SK-N-SH treated with all-trans-retinoic acid at 6 μM for 48 hours (cell line): ENCODE results near the gene INTS15.

Experiments
- OSR1 ChIP-seq: fragments of 250-450 bp; sonication (Bioruptor Pico); IDR thresholded peaks from 2 replicates; pipeline ENCODE4 v1.8.0; 2022; ENCODE audit warnings: moderate library complexity, mild to moderate bottlenecking, inconsistent platforms
- POU6F1 ChIP-seq: fragments of 250-450 bp; sonication (Bioruptor Pico); IDR thresholded peaks from 2 replicates; pipeline ENCODE4 v1.8.0; 2021; ENCODE audit warnings: low read depth, mild to moderate bottlenecking, moderate library complexity, borderline replicate concordance
- PPARA ChIP-seq: fragments of 250-450 bp; sonication (Bioruptor Pico); IDR thresholded peaks from 2 replicates; pipeline ENCODE4 v1.5.0; 2020; ENCODE audit warnings: mild to moderate bottlenecking, borderline replicate concordance
- TCF4 ChIP-seq: fragments of 250-450 bp; sonication (Bioruptor Pico); IDR thresholded peaks from 2 replicates; pipeline ENCODE4 v1.8.0; 2021; ENCODE audit warnings: mild to moderate bottlenecking, moderate library complexity, borderline replicate concordance
- TSHZ2 ChIP-seq: fragments of 250-450 bp; sonication (Bioruptor Pico); IDR thresholded peaks from 2 replicates; pipeline ENCODE4 v1.5.0; 2020; ENCODE audit warnings: mild to moderate bottlenecking, moderate library complexity
- ZFP3 ChIP-seq: fragments of 250-450 bp; sonication (Bioruptor Pico); IDR thresholded peaks from 2 replicates; pipeline ENCODE4 v1.5.0; 2020; ENCODE audit warnings: mild to moderate bottlenecking, moderate library complexity
- ZFP30 ChIP-seq: fragments of 450-650 bp; formaldehyde crosslinking; IDR thresholded peaks from 2 replicates; pipeline ENCODE4 v1.5.0; 2022; ENCODE audit warnings: mild to moderate bottlenecking, moderate library complexity
- ZNF565 ChIP-seq: fragments of 450-650 bp; formaldehyde crosslinking; conservative IDR thresholded peaks from 2 replicates; pipeline ENCODE4 v1.5.0; 2020; ENCODE audit warnings: low read depth, mild to moderate bottlenecking, moderate library complexity
- ZNF70 ChIP-seq: fragments of 450-650 bp; formaldehyde crosslinking; IDR thresholded peaks from 2 replicates; pipeline ENCODE4 v1.5.0; 2020; ENCODE audit warnings: mild to moderate bottlenecking, moderate library complexity
- TF ChIP-seq, protein P1 (sequence below): fragments of 250-450 bp; sonication (Bioruptor Pico); IDR thresholded peaks from 2 replicates; pipeline ENCODE4 v1.8.0; 2020; ENCODE audit warnings: mild to moderate bottlenecking, moderate library complexity, borderline replicate concordance
- TF ChIP-seq, protein P2 (sequence below): fragments of 250-450 bp; sonication (Bioruptor Pico); IDR thresholded peaks from 2 replicates; pipeline ENCODE4 v1.5.1; 2020; ENCODE audit warnings: low read depth, mild to moderate bottlenecking, moderate library complexity

DNA sequence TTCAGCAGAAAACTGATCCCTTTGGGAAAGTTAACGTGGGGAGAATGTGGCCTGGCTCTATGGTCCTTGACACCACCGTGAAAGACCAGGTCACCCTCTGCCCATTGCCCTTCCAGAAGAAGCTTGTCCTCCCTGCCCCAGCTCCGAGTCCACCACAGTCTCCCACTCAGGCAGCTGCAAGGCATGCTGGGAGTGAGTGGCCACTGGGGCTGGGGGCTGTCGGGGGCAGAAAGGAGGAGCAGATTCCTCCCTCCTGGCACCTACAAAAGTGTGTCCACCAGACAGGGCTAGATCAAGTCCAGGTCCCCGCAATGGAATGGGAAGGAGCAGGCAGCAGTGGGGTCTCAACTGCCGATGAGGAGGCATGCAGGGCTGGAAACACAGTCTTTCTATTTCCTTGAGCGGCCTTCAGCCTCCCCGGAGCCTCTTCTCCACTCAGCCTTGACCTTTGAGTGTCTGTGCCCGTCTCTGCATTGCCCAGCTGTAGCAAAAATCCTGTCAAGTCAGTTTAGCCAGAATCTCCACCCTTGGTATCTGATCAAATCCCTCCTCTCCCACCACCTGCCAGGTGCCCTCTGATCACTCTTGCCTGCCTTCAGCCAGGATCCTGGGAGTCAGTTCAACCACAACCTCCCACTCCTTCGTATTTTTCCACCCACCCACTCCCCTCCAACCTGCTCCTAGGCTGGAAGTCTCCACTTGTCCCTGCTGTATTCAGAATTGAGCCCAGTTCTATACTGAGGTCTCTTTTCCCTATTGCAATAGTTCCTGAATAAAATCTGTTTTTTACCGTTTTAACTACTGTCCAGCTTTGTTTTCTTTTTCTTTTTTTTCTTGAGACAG lies 40.4 kb downstream of the INTS15 start:
- TF ChIP-seq ZFP3 (no peak), TCF4 (CRISPR knock-in tag) (no peak), ZFP30 (no peak), POU6F1 (no peak), OSR1 (no peak), ZNF70 (CRISPR knock-in tag) (no peak), TSHZ2 (CRISPR knock-in tag) (no peak), PPARA (CRISPR knock-in tag) (no peak), ZNF565 (CRISPR knock-in tag) (no peak)
- TF ChIP-seq, protein P1, sequence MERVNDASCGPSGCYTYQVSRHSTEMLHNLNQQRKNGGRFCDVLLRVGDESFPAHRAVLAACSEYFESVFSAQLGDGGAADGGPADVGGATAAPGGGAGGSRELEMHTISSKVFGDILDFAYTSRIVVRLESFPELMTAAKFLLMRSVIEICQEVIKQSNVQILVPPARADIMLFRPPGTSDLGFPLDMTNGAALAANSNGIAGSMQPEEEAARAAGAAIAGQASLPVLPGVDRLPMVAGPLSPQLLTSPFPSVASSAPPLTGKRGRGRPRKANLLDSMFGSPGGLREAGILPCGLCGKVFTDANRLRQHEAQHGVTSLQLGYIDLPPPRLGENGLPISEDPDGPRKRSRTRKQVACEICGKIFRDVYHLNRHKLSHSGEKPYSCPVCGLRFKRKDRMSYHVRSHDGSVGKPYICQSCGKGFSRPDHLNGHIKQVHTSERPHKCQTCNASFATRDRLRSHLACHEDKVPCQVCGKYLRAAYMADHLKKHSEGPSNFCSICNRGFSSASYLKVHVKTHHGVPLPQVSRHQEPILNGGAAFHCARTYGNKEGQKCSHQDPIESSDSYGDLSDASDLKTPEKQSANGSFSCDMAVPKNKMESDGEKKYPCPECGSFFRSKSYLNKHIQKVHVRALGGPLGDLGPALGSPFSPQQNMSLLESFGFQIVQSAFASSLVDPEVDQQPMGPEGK, result no peak
- TF ChIP-seq, protein P2, sequence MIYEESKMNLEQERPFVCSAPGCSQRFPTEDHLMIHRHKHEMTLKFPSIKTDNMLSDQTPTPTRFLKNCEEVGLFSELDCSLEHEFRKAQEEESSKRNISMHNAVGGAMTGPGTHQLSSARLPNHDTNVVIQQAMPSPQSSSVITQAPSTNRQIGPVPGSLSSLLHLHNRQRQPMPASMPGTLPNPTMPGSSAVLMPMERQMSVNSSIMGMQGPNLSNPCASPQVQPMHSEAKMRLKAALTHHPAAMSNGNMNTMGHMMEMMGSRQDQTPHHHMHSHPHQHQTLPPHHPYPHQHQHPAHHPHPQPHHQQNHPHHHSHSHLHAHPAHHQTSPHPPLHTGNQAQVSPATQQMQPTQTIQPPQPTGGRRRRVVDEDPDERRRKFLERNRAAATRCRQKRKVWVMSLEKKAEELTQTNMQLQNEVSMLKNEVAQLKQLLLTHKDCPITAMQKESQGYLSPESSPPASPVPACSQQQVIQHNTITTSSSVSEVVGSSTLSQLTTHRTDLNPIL, result no peak
